Spleen (tissue), 7 donors: Measurements from ENCODE around the gene ZNF516.
A peak's percentile ranks its signal among the peaks of the same experiment; 100 is the strongest.

Experiments used
- CTCF ChIP-seq, 11 experiments: fragments of 200-600 bp in 7 of 11; fragments of 450-650 bp in 4 of 11; sonication (generic) in 4 of 11; IDR thresholded peaks in 8 of 11; conservative IDR thresholded peaks in 3 of 11; 1 replicate in 7 of 11; 2 replicates in 4 of 11; pipeline versions ENCODE4 v1.4.0 to v1.8.0; 2016 to 2021; ENCODE audit warnings: antibody characterized with exemption in 11 of 11, inconsistent platforms in 4 of 11, mild to moderate bottlenecking in 1 of 11
- POLR2A ChIP-seq, 3 donors: fragments of 450-650 bp; IDR thresholded peaks; one replicate each; pipeline ENCODE4 v1.5.1; 2017; ENCODE audit warnings: antibody characterized with exemption in 3 of 3, mild to moderate bottlenecking in 1 of 3
- donor health status: DM: no; HTN: no; CAD: no; lungs with moderate emphysema.
- donor health status: DM: no; HTN: no; CAD: no.
- donor health status: DM: no; HTN: no; CAD: no.

- no peak for TF ChIP-seq CTCF (IDR thresholded peaks at IDR 0.05 in 8 of 11, conservative IDR thresholded peaks at IDR 0.05 in 3 of 11)
- peak in 1 of 3 donors; percentile 27 for TF ChIP-seq POLR2A (IDR thresholded peaks at IDR 0.05)
Measured at GRCh38 chr18:76343938-76344569, 151.0 kb downstream of the ZNF516 start.
